HepG2 (cell line): ENCODE results near the gene RGS19. TPM values are rescaled to one million over a fixed set of nuclear protein-coding genes. Genes with fewer than 3 reads are reported as not detected.
A peak's percentile ranks its signal among the peaks of the same experiment; 100 is the strongest.

Source experiments
- DNMT1 ChIP-seq: sonication (generic); formaldehyde crosslinking; IDR thresholded peaks from 2 replicates; pipeline ENCODE4 v1.5.1; 2020; ENCODE audit warnings: mild to moderate bottlenecking, missing genetic modification reagents
- MIER3 ChIP-seq: IDR thresholded peaks from 2 replicates; pipeline ENCODE4 v1.6.1; 2016; ENCODE audit warnings: missing compliant biosample characterization, borderline replicate concordance
- MIXL1 ChIP-seq: IDR thresholded peaks from 2 replicates; pipeline ENCODE4 v1.6.1; 2016
- SMYD3 ChIP-seq: sonication (generic); formaldehyde crosslinking; IDR thresholded peaks from 2 replicates; pipeline ENCODE4 v1.8.1; 2023; ENCODE audit warnings: mild to moderate bottlenecking, missing genetic modification reagents
- SYNCRIP ChIP-seq: fragments of 200-400 bp; formaldehyde crosslinking; IDR thresholded peaks from 2 replicates; pipeline ENCODE4 v1.6.1; 2018; ENCODE audit warnings: mild to moderate bottlenecking, low read depth, low read length; ENCODE audit not compliant: insufficient read depth
- TOE1 ChIP-seq: sonication (generic); formaldehyde crosslinking; IDR thresholded peaks from 2 replicates; pipeline ENCODE4 v1.4.0; 2020; ENCODE audit warnings: mild to moderate bottlenecking, missing genetic modification reagents
- ZBTB3 ChIP-seq: sonication (generic); formaldehyde crosslinking; IDR thresholded peaks from 2 replicates; pipeline ENCODE4 v1.4.0; 2020; ENCODE audit warnings: low read depth, mild to moderate bottlenecking, moderate library complexity, missing genetic modification reagents, borderline replicate concordance
- ZFYVE20 ChIP-seq: sonication (generic); formaldehyde crosslinking; IDR thresholded peaks from 2 replicates; pipeline ENCODE4 v1.8.0; 2023; ENCODE audit warnings: low read depth, mild to moderate bottlenecking, moderate library complexity, missing genetic modification reagents, borderline replicate concordance
- ZIK1 ChIP-seq: sonication (generic); formaldehyde crosslinking; IDR thresholded peaks from 2 replicates; pipeline ENCODE4 v1.5.0; 2020; ENCODE audit warnings: mild to moderate bottlenecking, low read depth, missing genetic modification reagents, borderline replicate concordance
- ZNF251 ChIP-seq: sonication (generic); formaldehyde crosslinking; IDR thresholded peaks from 2 replicates; pipeline ENCODE4 v1.9.0; 2021; ENCODE audit warnings: mild to moderate bottlenecking, missing genetic modification reagents
- ZNF724P ChIP-seq: sonication (generic); formaldehyde crosslinking; IDR thresholded peaks from 2 replicates; pipeline ENCODE4 v1.8.0; 2022; ENCODE audit warnings: missing genetic modification reagents, borderline replicate concordance
- polyA plus RNA-seq, 8 experiments: library from polyadenylated mRNA; depleted of rRNA in 3 of 8; stranded (reverse) in 7 of 8; unstranded in 1 of 8; fragments of >200 nt; fragmentation: Illumina TruSeq in 4 of 8; extraction: Trizol in 4 of 8; gene quantifications; 2 replicates each; pipeline versions ENCODE4 v1.2.1 to v1.2.3, GENCODE V29; 2011 to 2016; ENCODE audit warnings: low read depth in 4 of 8, missing spikeins in 1 of 8, mixed read lengths in 1 of 8; ENCODE audit not compliant: insufficient read depth in 1 of 8
- total RNA-seq, 5 experiments: library from RNA; depleted of rRNA; stranded (reverse); fragments of >200 nt; fragmentation: Illumina TruSeq; extraction: Trizol; gene quantifications; 2 replicates each; pipeline ENCODE4 v1.2.3, GENCODE V29; 2016; ENCODE audit warnings: low read depth in 1 of 5
- TF ChIP-seq, protein P1 (sequence below): IDR thresholded peaks from 2 replicates; pipeline ENCODE4 v1.6.1; 2016; ENCODE audit warnings: mild to moderate bottlenecking
- TF ChIP-seq, protein P2 (sequence below): sonication (generic); formaldehyde crosslinking; IDR thresholded peaks from 2 replicates; pipeline ENCODE4 v1.4.0; 2020; ENCODE audit warnings: mild to moderate bottlenecking, missing genetic modification reagents
- TF ChIP-seq, protein P3 (sequence below): sonication (generic); formaldehyde crosslinking; IDR thresholded peaks from 2 replicates; pipeline ENCODE4 v1.5.1; 2020; ENCODE audit warnings: mild to moderate bottlenecking, missing genetic modification reagents, borderline replicate concordance
- TF ChIP-seq, protein P4 (sequence below): sonication (generic); formaldehyde crosslinking; IDR thresholded peaks from 2 replicates; pipeline ENCODE4 v1.5.0; 2020; ENCODE audit warnings: mild to moderate bottlenecking, missing genetic modification reagents, borderline replicate concordance
- TF ChIP-seq, protein P5 (sequence below): sonication (generic); formaldehyde crosslinking; IDR thresholded peaks from 2 replicates; pipeline ENCODE4 v1.5.0; 2020; ENCODE audit warnings: mild to moderate bottlenecking, missing genetic modification reagents, borderline replicate concordance

RGS19 gene
- total and polyA plus RNA-seq, 2 of the 13 experiments (the other 11 are each of a cell fraction or from before 2014, with no cell fraction given) = 10.7 to 11.9 TPM

DNA sequence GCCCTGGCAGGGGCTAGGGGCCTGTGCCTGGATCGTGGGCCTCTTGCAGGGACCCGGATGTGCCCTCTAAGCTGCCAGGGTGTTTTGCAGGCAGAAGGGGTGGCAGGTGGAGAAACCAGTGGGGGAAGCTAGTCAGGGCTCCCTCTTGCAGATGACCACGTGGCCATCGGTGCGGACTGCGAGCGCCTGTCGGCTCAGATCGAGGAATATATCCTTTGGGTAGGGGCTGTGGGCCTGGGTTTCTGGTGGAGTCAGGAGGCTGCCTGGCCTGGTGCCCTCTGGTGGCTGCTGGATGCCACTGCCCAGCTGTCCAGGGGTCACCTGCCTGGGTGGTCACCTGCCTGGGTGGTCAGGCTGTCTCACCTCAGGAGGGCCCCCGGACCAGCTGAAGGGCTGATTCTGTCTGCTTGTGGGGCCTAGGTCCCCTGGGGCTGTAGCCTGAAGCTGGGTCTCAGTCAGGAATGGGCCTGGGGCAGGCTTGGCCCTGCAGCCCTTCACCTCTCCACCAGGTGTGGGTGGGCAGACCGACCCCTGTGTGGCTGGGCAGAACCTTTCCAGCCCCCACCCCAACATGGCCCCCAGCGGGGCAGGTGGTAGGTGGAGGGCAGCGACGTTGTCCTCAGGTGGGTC, 9.6 kb downstream of the RGS19 start (continued):
- TF ChIP-seq ZNF724P (CRISPR knock-in tag) (0 out of 2 replicates have a peak, but pooled peaks have one; percentile 54), TOE1 (CRISPR knock-in tag) (no peak), ZIK1 (CRISPR knock-in tag) (no peak), DNMT1 (CRISPR knock-in tag) (no peak), ZBTB3 (no peak), ZNF251 (CRISPR knock-in tag) (peak; percentile 66; the same call in 1 of the 2 replicates), SMYD3 (CRISPR knock-in tag) (no peak), MIXL1 (no peak; the same call in 1 of the 2 replicates), SYNCRIP (no peak), ZFYVE20 (CRISPR knock-in tag) (peak; percentile 55; the same call in 1 of the 2 replicates), MIER3 (CRISPR knock-in tag) (no peak; the same call in 1 of the 2 replicates)
- TF ChIP-seq, protein P1, sequence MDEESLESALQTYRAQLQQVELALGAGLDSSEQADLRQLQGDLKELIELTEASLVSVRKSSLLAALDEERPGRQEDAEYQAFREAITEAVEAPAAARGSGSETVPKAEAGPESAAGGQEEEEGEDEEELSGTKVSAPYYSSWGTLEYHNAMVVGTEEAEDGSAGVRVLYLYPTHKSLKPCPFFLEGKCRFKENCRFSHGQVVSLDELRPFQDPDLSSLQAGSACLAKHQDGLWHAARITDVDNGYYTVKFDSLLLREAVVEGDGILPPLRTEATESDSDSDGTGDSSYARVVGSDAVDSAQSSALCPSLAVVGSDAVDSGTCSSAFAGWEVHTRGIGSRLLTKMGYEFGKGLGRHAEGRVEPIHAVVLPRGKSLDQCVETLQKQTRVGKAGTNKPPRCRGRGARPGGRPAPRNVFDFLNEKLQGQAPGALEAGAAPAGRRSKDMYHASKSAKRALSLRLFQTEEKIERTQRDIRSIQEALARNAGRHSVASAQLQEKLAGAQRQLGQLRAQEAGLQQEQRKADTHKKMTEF (CRISPR knock-in tag) = peak; percentile 41; the same call in 1 of the 2 replicates
- TF ChIP-seq, protein P2, sequence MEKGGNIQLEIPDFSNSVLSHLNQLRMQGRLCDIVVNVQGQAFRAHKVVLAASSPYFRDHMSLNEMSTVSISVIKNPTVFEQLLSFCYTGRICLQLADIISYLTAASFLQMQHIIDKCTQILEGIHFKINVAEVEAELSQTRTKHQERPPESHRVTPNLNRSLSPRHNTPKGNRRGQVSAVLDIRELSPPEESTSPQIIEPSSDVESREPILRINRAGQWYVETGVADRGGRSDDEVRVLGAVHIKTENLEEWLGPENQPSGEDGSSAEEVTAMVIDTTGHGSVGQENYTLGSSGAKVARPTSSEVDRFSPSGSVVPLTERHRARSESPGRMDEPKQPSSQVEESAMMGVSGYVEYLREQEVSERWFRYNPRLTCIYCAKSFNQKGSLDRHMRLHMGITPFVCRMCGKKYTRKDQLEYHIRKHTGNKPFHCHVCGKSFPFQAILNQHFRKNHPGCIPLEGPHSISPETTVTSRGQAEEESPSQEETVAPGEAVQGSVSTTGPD (CRISPR knock-in tag) = no peak
- TF ChIP-seq, protein P3, sequence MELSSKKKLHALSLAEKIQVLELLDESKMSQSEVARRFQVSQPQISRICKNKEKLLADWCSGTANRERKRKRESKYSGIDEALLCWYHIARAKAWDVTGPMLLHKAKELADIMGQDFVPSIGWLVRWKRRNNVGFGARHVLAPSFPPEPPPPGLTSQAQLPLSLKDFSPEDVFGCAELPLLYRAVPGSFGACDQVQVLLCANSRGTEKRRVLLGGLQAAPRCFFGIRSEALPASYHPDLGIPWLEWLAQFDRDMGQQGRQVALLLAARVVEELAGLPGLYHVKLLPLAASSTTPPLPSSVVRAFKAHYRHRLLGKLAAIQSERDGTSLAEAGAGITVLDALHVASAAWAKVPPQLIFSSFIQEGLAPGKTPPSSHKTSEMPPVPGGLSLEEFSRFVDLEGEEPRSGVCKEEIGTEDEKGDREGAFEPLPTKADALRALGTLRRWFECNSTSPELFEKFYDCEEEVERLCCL (CRISPR knock-in tag) = no peak
- TF ChIP-seq, protein P4, sequence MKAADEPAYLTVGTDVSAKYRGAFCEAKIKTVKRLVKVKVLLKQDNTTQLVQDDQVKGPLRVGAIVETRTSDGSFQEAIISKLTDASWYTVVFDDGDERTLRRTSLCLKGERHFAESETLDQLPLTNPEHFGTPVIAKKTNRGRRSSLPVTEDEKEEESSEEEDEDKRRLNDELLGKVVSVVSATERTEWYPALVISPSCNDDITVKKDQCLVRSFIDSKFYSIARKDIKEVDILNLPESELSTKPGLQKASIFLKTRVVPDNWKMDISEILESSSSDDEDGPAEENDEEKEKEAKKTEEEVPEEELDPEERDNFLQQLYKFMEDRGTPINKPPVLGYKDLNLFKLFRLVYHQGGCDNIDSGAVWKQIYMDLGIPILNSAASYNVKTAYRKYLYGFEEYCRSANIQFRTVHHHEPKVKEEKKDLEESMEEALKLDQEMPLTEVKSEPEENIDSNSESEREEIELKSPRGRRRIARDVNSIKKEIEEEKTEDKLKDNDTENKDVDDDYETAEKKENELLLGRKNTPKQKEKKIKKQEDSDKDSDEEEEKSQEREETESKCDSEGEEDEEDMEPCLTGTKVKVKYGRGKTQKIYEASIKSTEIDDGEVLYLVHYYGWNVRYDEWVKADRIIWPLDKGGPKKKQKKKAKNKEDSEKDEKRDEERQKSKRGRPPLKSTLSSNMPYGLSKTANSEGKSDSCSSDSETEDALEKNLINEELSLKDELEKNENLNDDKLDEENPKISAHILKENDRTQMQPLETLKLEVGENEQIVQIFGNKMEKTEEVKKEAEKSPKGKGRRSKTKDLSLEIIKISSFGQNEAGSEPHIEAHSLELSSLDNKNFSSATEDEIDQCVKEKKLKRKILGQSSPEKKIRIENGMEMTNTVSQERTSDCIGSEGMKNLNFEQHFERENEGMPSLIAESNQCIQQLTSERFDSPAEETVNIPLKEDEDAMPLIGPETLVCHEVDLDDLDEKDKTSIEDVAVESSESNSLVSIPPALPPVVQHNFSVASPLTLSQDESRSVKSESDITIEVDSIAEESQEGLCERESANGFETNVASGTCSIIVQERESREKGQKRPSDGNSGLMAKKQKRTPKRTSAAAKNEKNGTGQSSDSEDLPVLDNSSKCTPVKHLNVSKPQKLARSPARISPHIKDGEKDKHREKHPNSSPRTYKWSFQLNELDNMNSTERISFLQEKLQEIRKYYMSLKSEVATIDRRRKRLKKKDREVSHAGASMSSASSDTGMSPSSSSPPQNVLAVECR (CRISPR knock-in tag) = no peak
- TF ChIP-seq, protein P5, sequence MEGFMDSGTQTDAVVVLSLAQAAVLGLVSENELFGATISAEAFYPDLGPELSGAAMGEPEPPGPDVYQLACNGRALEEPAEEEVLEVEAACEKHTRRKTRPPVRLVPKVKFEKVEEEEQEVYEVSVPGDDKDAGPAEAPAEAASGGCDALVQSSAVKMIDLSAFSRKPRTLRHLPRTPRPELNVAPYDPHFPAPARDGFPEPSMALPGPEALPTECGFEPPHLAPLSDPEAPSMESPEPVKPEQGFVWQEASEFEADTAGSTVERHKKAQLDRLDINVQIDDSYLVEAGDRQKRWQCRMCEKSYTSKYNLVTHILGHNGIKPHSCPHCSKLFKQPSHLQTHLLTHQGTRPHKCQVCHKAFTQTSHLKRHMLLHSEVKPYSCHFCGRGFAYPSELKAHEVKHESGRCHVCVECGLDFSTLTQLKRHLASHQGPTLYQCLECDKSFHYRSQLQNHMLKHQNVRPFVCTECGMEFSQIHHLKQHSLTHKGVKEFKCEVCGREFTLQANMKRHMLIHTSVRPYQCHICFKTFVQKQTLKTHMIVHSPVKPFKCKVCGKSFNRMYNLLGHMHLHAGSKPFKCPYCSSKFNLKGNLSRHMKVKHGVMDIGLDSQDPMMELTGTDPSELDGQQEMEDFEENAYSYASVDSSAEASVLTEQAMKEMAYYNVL (CRISPR knock-in tag) = peak; percentile 43; the same call in 1 of the 2 replicates
